ENCODE results near the gene CST9L.

The CST9L gene

DNA sequence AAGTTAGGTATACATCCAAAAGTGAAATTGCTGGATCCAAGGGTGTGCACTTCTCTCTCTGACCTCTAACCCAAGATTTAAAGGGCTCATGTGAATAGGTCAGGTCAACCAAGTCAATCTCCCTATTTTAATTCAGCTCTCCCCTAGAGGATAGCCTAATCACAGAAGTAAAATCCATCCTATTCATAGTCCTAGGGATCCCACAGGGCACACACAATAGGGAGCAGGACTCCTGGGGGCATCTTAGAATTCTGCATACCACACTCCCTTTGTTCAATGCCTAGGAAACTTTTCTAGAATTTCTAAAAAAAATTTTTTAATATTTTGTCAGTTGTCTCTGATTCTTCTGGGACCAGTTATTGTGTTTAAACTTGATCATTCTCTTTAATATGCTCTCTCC lies 35.1 kb downstream of the CST9L start:
- no peak for DNase-seq (ENCODE audit: low spot score)
- in situ Hi-C loops (cut with MboI; ENCODE audit: low sequenced_read_pairs, unreplicated experiment): no loop called here
- TF ChIP-seq CTCF (IDR thresholded peaks at IDR 0.05; ENCODE audit: borderline replicate concordance, control extremely low read depth, extremely low read depth, insufficient read depth, missing control alignments): no peak

DNA sequence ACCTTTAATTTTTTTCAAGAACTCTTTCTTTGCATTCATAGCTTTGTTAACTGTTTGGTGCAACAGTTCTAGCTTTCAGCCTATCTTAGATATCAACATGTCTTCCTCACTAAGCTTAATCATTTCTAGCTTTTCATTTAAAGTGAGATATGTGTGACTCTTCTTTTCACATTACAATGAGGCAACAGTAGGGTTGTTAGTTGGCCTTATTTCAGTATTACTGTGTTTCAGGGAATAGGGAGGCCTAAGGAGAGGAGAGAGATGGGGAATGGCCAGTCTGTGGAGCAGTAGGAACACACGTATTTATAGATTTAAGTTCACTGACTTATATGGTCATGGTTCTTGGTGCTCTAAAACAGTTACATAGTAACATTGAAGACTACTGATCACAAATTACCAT lies 35.8 kb downstream of the CST9L start:
- in situ Hi-C loops (cut with MboI; ENCODE audit: low sequenced_read_pairs, unreplicated experiment): no loop called here
- TF ChIP-seq CTCF (IDR thresholded peaks at IDR 0.05; ENCODE audit: borderline replicate concordance, control extremely low read depth, extremely low read depth, insufficient read depth, missing control alignments): no peak
- no peak for DNase-seq (ENCODE audit: low spot score)

- in situ Hi-C loops (cut with MboI; ENCODE audit: low sequenced_read_pairs, unreplicated experiment): no loop called here
- no peak for TF ChIP-seq CTCF (IDR thresholded peaks at IDR 0.05; ENCODE audit: borderline replicate concordance, control extremely low read depth, extremely low read depth, insufficient read depth, missing control alignments)
- no peak for DNase-seq (ENCODE audit: low spot score)
Observed at GRCh38 chr20:23530937-23531567, 37.2 kb downstream of the CST9L start.

GRCh38 chr20:23528867-23529431 lies 39.3 kb downstream of the CST9L start:
- in situ Hi-C loops (cut with MboI; ENCODE audit: low sequenced_read_pairs, unreplicated experiment): no loop called here
- no peak for TF ChIP-seq CTCF (IDR thresholded peaks at IDR 0.05; ENCODE audit: borderline replicate concordance, control extremely low read depth, extremely low read depth, insufficient read depth, missing control alignments)
- DNase-seq (ENCODE audit: low spot score): no peak

GRCh38 chr20:23526850-23527249 lies 41.4 kb downstream of the CST9L start:
- no peak for TF ChIP-seq CTCF (IDR thresholded peaks at IDR 0.05; ENCODE audit: borderline replicate concordance, control extremely low read depth, extremely low read depth, insufficient read depth, missing control alignments)
- no peak for DNase-seq (ENCODE audit: low spot score)
- in situ Hi-C loops (cut with MboI; ENCODE audit: low sequenced_read_pairs, unreplicated experiment): no loop called here

DNA sequence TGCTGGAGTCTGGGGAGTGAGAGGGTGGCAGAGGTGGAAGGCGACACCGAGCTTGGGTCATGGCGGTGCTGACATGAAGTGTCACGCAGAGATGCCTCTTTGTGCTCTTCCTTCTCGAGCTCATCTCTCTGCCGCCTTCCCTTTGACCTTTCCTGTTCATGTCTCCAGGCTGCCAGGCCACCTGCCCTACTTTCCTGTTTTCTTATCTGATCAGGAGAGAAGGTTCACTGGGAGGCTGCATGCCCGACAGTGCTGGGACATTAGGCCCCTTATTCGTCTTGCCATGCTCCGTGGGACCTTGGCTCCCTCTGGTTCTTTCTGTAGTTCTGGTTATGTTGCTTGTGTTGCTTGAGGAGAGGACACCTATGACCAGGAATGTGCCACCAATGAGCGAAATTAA lies 44.1 kb downstream of the CST9L start:
- no peak for TF ChIP-seq CTCF (IDR thresholded peaks at IDR 0.05; ENCODE audit: borderline replicate concordance, control extremely low read depth, extremely low read depth, insufficient read depth, missing control alignments)
- in situ Hi-C loops (cut with MboI; ENCODE audit: low sequenced_read_pairs, unreplicated experiment): no loop called here
- DNase-seq (ENCODE audit: low spot score): no peak
